HG02623 (cell line): Measurements from ENCODE around the gene ZNF888.
"Not testable (repeated sequence)": the region's sequence is repeated elsewhere in the genome, so short reads cannot be mapped to it uniquely, and the experiment has no call there.

Source experiments
- ATAC-seq: cut with Tn5 transposase; IDR thresholded peaks from one replicate; pipeline ENCODE4 v1.9.1; 2021; ENCODE audit warnings: moderate library complexity; ENCODE audit not compliant: unreplicated experiment

Gene ZNF888

GRCh38 chr19:52941941-52942385 lies 18.7 kb upstream of the ZNF888 start:
- peak; percentile 22 for ATAC-seq

GRCh38 chr19:52941523-52941922 lies 18.3 kb upstream of the ZNF888 start:
- ATAC-seq = not testable (repeated sequence)

DNA sequence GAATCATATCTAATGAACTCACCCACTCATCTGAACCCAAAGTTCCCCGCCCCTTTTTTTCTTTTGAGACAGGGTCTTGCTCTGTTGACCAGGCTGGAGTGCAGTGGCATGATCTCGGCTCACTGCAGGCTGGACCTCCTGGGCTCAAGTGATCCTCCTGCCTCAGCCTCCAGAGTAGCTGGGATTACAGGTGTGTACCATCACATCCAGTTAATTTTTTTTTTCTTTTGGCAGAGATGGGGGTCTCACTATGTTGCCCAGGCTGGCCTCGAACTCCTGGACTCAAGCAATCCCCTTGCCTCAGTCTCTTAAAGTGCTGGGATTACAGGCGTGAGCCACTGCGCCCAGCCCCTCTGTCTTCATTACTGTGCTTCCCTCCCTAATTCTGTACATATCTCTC lies 17.7 kb upstream of the ZNF888 start:
- not testable (repeated sequence) for ATAC-seq

- no peak for ATAC-seq
Measured at GRCh38 chr19:52938761-52939160, 15.5 kb upstream of the ZNF888 start.

- no peak for ATAC-seq
Measured at GRCh38 chr19:52936954-52937325, 13.7 kb upstream of the ZNF888 start.

DNA sequence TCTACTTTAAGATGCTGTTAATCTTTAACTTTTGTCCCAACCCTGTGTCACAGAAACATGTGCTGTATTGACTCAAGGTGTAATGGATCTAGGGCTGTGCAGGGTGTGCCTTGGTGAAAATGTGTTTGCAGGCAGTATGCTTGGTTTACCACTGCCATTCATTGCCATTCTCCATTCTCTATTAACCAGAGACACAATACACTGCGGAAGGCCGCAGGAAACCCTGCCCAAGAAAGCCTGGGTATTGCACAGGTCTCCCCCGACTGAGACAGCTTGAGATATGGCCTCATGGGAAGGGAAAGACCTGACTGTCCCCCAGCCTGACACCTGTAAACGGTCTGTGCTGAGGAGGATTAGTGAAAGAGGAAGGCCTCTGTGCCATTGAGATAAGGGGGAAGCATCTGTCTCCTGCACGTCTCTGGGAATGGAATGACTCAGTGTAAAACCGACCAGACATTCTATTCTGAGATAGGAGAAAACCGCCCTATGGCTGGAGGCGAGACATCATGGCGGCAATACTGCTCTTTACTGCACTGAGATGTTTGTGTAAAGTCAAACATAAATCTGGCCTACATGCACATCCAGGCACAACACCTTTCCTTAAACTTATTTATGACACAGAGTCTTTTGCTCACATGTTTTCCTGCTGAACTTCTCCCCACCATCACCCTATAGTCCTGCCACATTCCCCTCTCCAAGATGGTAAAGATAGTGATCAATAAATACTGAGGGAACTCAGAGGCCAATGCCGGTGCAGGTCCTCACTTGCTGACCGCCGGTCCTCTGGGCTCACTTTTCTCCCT lies 13.1 kb upstream of the ZNF888 start:
- no peak for ATAC-seq

- ATAC-seq = no peak
Measured at GRCh38 chr19:52935434-52935833, 12.2 kb upstream of the ZNF888 start.

- ATAC-seq = not testable (repeated sequence)
Measured at GRCh38 chr19:52924641-52925040, 1.4 kb upstream of the ZNF888 start.

- ATAC-seq = no peak
Measured at GRCh38 chr19:52923778-52924593, 758 bp upstream of the ZNF888 start.

- ATAC-seq = no peak
Measured at GRCh38 chr19:52917531-52917930, 5.7 kb downstream of the ZNF888 start.

GRCh38 chr19:52910648-52911047 lies 12.6 kb downstream of the ZNF888 start:
- ATAC-seq = no peak

GRCh38 chr19:52904052-52904780 lies 19.0 kb downstream of the ZNF888 start:
- not testable (repeated sequence) for ATAC-seq

- no peak for ATAC-seq
Measured at GRCh38 chr19:52901842-52902241, 21.4 kb downstream of the ZNF888 start.

GRCh38 chr19:52898596-52898995 lies 24.6 kb downstream of the ZNF888 start:
- ATAC-seq = not testable (repeated sequence)

- ATAC-seq = no peak
Measured at GRCh38 chr19:52898101-52898500, 25.1 kb downstream of the ZNF888 start.

- ATAC-seq = peak; percentile 98
Measured at GRCh38 chr19:52897138-52897935, 25.9 kb downstream of the ZNF888 start, which contains the start of gene ZNF320. TSS of gene ZNF320 (minus strand) at chr19:52897635. CDS start at chr19:52890255, 7,380 bp downstream.

DNA sequence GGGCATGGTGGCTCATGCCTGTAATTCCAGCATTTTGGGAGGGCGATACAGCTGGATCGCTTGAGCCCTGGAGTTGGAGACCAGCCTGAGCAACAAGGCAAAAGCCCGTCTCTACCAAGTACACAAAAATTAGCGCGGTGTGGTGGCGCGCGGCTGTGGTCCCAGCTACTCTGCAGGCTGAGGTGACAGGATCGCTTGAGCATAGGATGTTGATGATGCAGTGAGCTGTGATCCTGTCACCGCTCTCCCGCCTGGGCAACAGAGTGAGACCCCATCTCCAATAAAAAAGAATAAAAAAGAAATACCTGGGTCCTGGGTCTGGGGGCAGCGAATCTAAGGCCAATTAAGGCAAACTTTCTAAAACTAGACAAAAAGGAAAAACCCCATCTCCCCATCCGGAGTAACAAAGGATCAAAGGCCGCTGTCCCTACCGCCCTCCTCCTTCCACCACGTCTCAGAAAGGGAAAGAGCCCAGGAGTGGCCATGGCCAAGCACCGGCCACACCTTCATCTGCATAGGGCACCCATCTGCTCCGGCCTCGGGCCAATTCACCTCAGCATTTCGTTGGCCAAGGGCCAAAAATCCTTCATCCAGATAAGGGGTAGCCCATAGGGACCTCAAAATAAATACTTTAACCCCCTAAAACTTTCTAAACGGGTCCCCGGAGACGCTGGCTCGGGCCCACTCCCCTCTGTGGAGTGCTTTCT lies 26.6 kb downstream of the ZNF888 start:
- ATAC-seq = no peak

DNA sequence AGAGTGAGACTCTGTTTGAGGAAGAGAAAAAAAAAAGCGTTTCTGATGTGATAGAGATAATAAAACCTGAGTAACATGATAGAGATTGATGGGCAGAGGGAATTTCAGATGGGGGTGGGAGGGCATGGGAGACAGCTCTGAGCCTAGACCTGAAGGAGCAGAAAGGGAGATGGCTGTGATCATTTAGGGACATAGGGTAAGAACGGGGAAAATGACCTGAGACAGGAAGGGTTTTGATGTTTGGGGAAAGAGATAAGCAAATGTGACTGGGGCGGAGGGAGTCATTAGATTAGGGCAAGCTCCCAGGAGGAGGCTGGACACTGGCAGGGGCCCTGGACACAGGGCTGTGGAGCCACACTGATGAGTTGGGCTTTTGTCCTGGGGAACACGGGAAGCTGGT lies 31.9 kb downstream of the ZNF888 start:
- ATAC-seq = no peak

DNA sequence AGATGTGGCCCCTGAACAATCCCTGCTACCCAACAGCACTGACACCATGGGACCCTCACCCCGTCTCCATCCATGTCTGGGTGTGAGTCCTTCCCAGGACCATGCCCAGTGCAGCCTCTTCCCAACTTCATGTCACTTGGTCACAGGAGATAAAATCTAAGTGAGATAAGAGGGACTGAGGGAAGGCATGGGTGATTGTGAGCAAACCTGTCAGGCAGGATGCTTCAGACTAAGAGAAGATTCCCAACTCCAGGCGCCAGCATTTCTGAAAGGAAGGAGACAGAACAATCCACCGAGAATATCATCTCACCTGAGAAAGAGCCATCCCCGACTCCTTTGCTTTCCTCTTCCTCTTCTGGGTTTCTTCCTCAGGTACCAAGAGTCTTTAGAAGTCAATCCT lies 33.3 kb downstream of the ZNF888 start:
- no peak for ATAC-seq

- ATAC-seq = no peak
Measured at GRCh38 chr19:52889076-52889475, 34.2 kb downstream of the ZNF888 start.
